ENCODE results near the gene SLC16A7. TPM values are rescaled to one million over a fixed set of nuclear protein-coding genes. Genes with fewer than 3 reads are reported as not detected.
"Not testable (repeated sequence)": the region's sequence is repeated elsewhere in the genome, so short reads cannot be mapped to it uniquely, and the experiment has no call there.

Gene SLC16A7
- total RNA-seq, 3 donors from 2014 or later: 37.1 to 46.9 (median 43.9) TPM

- not testable (repeated sequence) for H3K4me1 Mint-ChIP-seq (ENCODE audit: low read depth); ATAC-seq; H3K4me3 Mint-ChIP-seq; DNase-seq; H3K27me3 Mint-ChIP-seq (ENCODE audit: low read depth)
- peaks cover 14% of the 10 kb centered on the region for H3K36me3 Mint-ChIP-seq (ENCODE audit: insufficient read depth)
- H3K9me3 Mint-ChIP-seq: peaks cover 15% of the 10 kb centered on the region
These were observed 155.3 kb downstream of the SLC16A7 start for GRCh38 chr12:59751091-59751490.

GRCh38 chr12:59761542-59761941, 165.7 kb downstream of the SLC16A7 start:
- Mint-ChIP-seq H3K36me3 (ENCODE audit: insufficient read depth) (peaks cover 13% of the 10 kb centered on the region), H3K27me3 (ENCODE audit: low read depth) (no peaks in the 10 kb centered on the region), H3K9me3 (no peaks in the 10 kb centered on the region), H3K4me1 (ENCODE audit: low read depth) (peaks cover 7% of the 10 kb centered on the region), H3K4me3 (no peak overlapping the region)
- ATAC-seq (no peak), DNase-seq (no peak)

GRCh38 chr12:59763835-59764234, 168.0 kb downstream of the SLC16A7 start:
- Mint-ChIP-seq H3K4me1 (ENCODE audit: low read depth) (peaks cover 7% of the 10 kb centered on the region), H3K36me3 (ENCODE audit: insufficient read depth) (peaks cover 20% of the 10 kb centered on the region), H3K9me3 (no peaks in the 10 kb centered on the region), H3K4me3 (no peak overlapping the region), H3K27me3 (ENCODE audit: low read depth) (no peaks in the 10 kb centered on the region)
- DNase-seq: no peak
- ATAC-seq: no peak

GRCh38 chr12:59768031-59768430, 172.2 kb downstream of the SLC16A7 start:
- Mint-ChIP-seq H3K4me3 (no peak overlapping the region), H3K9me3 (no peaks in the 10 kb centered on the region)

GRCh38 chr12:59780605-59781135, 184.8 kb downstream of the SLC16A7 start:
- peaks cover 22% of the 10 kb centered on the region for H3K36me3 Mint-ChIP-seq (ENCODE audit: insufficient read depth)
- H3K9me3 Mint-ChIP-seq: peaks cover 5% of the 10 kb centered on the region
- ATAC-seq (no peak), DNase-seq (no peak)
- no peaks in the 10 kb centered on the region for H3K4me1 Mint-ChIP-seq (ENCODE audit: low read depth)
- H3K4me3 Mint-ChIP-seq: no peak overlapping the region
- H3K27me3 Mint-ChIP-seq (ENCODE audit: low read depth): no peaks in the 10 kb centered on the region

More at GRCh38 chr12:59768031-59768430, 172.2 kb downstream of the SLC16A7 start:
- ATAC-seq (no peak), DNase-seq (no peak)
- H3K27me3 Mint-ChIP-seq (ENCODE audit: low read depth): no peaks in the 10 kb centered on the region
- peaks cover 5% of the 10 kb centered on the region for H3K4me1 Mint-ChIP-seq (ENCODE audit: low read depth)
- peaks cover 29% of the 10 kb centered on the region for H3K36me3 Mint-ChIP-seq (ENCODE audit: insufficient read depth)

GRCh38 chr12:59787610-59788009, 191.8 kb downstream of the SLC16A7 start:
- peaks cover 23% of the 10 kb centered on the region for H3K36me3 Mint-ChIP-seq (ENCODE audit: insufficient read depth)
- no peaks in the 10 kb centered on the region for H3K27me3 Mint-ChIP-seq (ENCODE audit: low read depth)
- ATAC-seq: no peak
- peaks cover 9% of the 10 kb centered on the region for H3K9me3 Mint-ChIP-seq
- no peak overlapping the region for H3K4me3 Mint-ChIP-seq
- no peaks in the 10 kb centered on the region for H3K4me1 Mint-ChIP-seq (ENCODE audit: low read depth)
- no peak for DNase-seq

- Mint-ChIP-seq H3K36me3 (ENCODE audit: insufficient read depth) (peaks cover 29% of the 10 kb centered on the region), H3K4me1 (ENCODE audit: low read depth) (no peaks in the 10 kb centered on the region), H3K27me3 (ENCODE audit: low read depth) (no peaks in the 10 kb centered on the region), H3K9me3 (peaks cover 38% of the 10 kb centered on the region), H3K4me3 (no peak overlapping the region)
- DNase-seq (no peak), ATAC-seq (no peak)
These were observed 196.8 kb downstream of the SLC16A7 start for GRCh38 chr12:59792647-59793046.

- ATAC-seq (no peak), DNase-seq (no peak)
- Mint-ChIP-seq H3K9me3 (peaks cover 33% of the 10 kb centered on the region), H3K4me1 (ENCODE audit: low read depth) (no peaks in the 10 kb centered on the region), H3K27me3 (ENCODE audit: low read depth) (no peaks in the 10 kb centered on the region), H3K4me3 (no peak overlapping the region), H3K36me3 (ENCODE audit: insufficient read depth) (no peaks in the 10 kb centered on the region)
These were observed 207.9 kb downstream of the SLC16A7 start for GRCh38 chr12:59803735-59804134.

GRCh38 chr12:59808317-59808910, 212.6 kb downstream of the SLC16A7 start:
- H3K4me3 Mint-ChIP-seq: no peak overlapping the region
- no peaks in the 10 kb centered on the region for H3K9me3 Mint-ChIP-seq
- H3K36me3 Mint-ChIP-seq (ENCODE audit: insufficient read depth): no peaks in the 10 kb centered on the region
- H3K4me1 Mint-ChIP-seq (ENCODE audit: low read depth): no peaks in the 10 kb centered on the region
- DNase-seq: no peak
- ATAC-seq: no peak
- no peaks in the 10 kb centered on the region for H3K27me3 Mint-ChIP-seq (ENCODE audit: low read depth)

GRCh38 chr12:59811991-59812390, 216.2 kb downstream of the SLC16A7 start:
- no peaks in the 10 kb centered on the region for H3K4me1 Mint-ChIP-seq (ENCODE audit: low read depth)
- H3K27me3 Mint-ChIP-seq (ENCODE audit: low read depth): peaks cover 2% of the 10 kb centered on the region
- DNase-seq (no peak), ATAC-seq (no peak)
- H3K36me3 Mint-ChIP-seq (ENCODE audit: insufficient read depth): no peaks in the 10 kb centered on the region
- no peak overlapping the region for H3K4me3 Mint-ChIP-seq
- peaks cover 2% of the 10 kb centered on the region for H3K9me3 Mint-ChIP-seq

- H3K9me3 Mint-ChIP-seq: peaks cover 4% of the 10 kb centered on the region
- H3K27me3 Mint-ChIP-seq (ENCODE audit: low read depth): peaks cover 2% of the 10 kb centered on the region
- no peak overlapping the region for H3K4me3 Mint-ChIP-seq
- ATAC-seq (no peak), DNase-seq (no peak)
- no peaks in the 10 kb centered on the region for H3K4me1 Mint-ChIP-seq (ENCODE audit: low read depth)
- no peaks in the 10 kb centered on the region for H3K36me3 Mint-ChIP-seq (ENCODE audit: insufficient read depth)
These were observed 216.9 kb downstream of the SLC16A7 start for GRCh38 chr12:59812716-59813115.

GRCh38 chr12:59820594-59821011, 224.8 kb downstream of the SLC16A7 start:
- Mint-ChIP-seq H3K27me3 (ENCODE audit: low read depth) (peaks cover 2% of the 10 kb centered on the region), H3K4me1 (ENCODE audit: low read depth) (no peaks in the 10 kb centered on the region)

GRCh38 chr12:59823567-59823966, 227.7 kb downstream of the SLC16A7 start:
- DNase-seq: no peak
- Mint-ChIP-seq H3K27me3 (ENCODE audit: low read depth) (peaks cover 4% of the 10 kb centered on the region), H3K36me3 (ENCODE audit: insufficient read depth) (no peaks in the 10 kb centered on the region), H3K4me1 (ENCODE audit: low read depth) (no peaks in the 10 kb centered on the region), H3K9me3 (peaks cover 3% of the 10 kb centered on the region), H3K4me3 (no peak overlapping the region)
- no peak for ATAC-seq

More at GRCh38 chr12:59820594-59821011, 224.8 kb downstream of the SLC16A7 start:
- ATAC-seq (no peak), DNase-seq (no peak)
- H3K36me3 Mint-ChIP-seq (ENCODE audit: insufficient read depth): no peaks in the 10 kb centered on the region
- peaks cover 8% of the 10 kb centered on the region for H3K9me3 Mint-ChIP-seq
- no peak overlapping the region for H3K4me3 Mint-ChIP-seq

GRCh38 chr12:59827767-59828166, 231.9 kb downstream of the SLC16A7 start:
- H3K27me3 Mint-ChIP-seq (ENCODE audit: low read depth): peaks cover 9% of the 10 kb centered on the region
- no peak overlapping the region for H3K4me3 Mint-ChIP-seq
- H3K9me3 Mint-ChIP-seq: no peaks in the 10 kb centered on the region
- ATAC-seq (no peak), DNase-seq (no peak)
- H3K36me3 Mint-ChIP-seq (ENCODE audit: insufficient read depth): no peaks in the 10 kb centered on the region
- H3K4me1 Mint-ChIP-seq (ENCODE audit: low read depth): no peaks in the 10 kb centered on the region

GRCh38 chr12:59828521-59828920, 232.7 kb downstream of the SLC16A7 start:
- H3K27me3 Mint-ChIP-seq (ENCODE audit: low read depth): peaks cover 9% of the 10 kb centered on the region
- no peaks in the 10 kb centered on the region for H3K36me3 Mint-ChIP-seq (ENCODE audit: insufficient read depth)
- no peaks in the 10 kb centered on the region for H3K9me3 Mint-ChIP-seq
- H3K4me3 Mint-ChIP-seq: no peak overlapping the region
- ATAC-seq: no peak
- H3K4me1 Mint-ChIP-seq (ENCODE audit: low read depth): no peaks in the 10 kb centered on the region
- DNase-seq: no peak
